Transverse colon (tissue), 4 donors: ENCODE data around the gene MAGEB18. TPM values are rescaled to one million over a fixed set of nuclear protein-coding genes. Genes with fewer than 3 reads are reported as not detected.

Experiments used
- DNase-seq: peaks from one replicate; pipeline ENCODE4 v3.0.0-alpha.2; 2019
- H3K27ac ChIP-seq, 4 donors: fragments of 200-600 bp; sonication (generic); 2 replicates each; pipeline ENCODE4 v1.5.1; 2016 to 2018; ENCODE audit warnings: inconsistent platforms in 4 of 4
- H3K27me3 ChIP-seq: fragments of 200-600 bp; sonication (generic); 2 replicates; pipeline ENCODE4 v1.5.1; 2017; ENCODE audit warnings: inconsistent platforms
- H3K36me3 ChIP-seq, 4 donors: fragments of 200-600 bp; sonication (generic); 2 replicates each; pipeline ENCODE4 v1.5.1; 2017 to 2019; ENCODE audit warnings: inconsistent platforms in 4 of 4
- H3K4me1 ChIP-seq, 4 donors: fragments of 200-600 bp; sonication (generic); 2 replicates each; pipeline ENCODE4 v1.5.1; 2017 to 2020; ENCODE audit warnings: inconsistent platforms in 4 of 4
- H3K4me3 ChIP-seq, 4 donors: fragments of 200-600 bp; sonication (generic); 1 replicate in 1 of 4; 2 replicates in 3 of 4; pipeline versions ENCODE4 v1.5.1 to v1.6.1; 2017 to 2019; ENCODE audit warnings: inconsistent platforms in 4 of 4
- H3K9me3 ChIP-seq, 2 donors: fragments of 200-600 bp; sonication (generic); 2 replicates each; pipeline ENCODE4 v1.5.1; 2017 to 2019; ENCODE audit warnings: inconsistent platforms in 2 of 2
- EP300 ChIP-seq: sonication (generic); formaldehyde crosslinking; IDR thresholded peaks from one replicate; pipeline ENCODE4 v1.6.1; 2017; ENCODE audit warnings: antibody characterized with exemption, low read depth
- POLR2A ChIP-seq: fragments of 450-650 bp; IDR thresholded peaks from one replicate; pipeline ENCODE4 v1.6.1; 2016; ENCODE audit warnings: antibody characterized with exemption, mild to moderate bottlenecking, moderate library complexity
- POLR2AphosphoS5 ChIP-seq, 3 donors: sonication (generic); formaldehyde crosslinking; IDR thresholded peaks; one replicate each; pipeline ENCODE4 v1.6.1; 2016; ENCODE audit warnings: antibody characterized with exemption in 3 of 3
- WGBS, 2 donors: methylation state at CpG; one replicate each; pipeline ENCODE4 v1.1.5; 2018; ENCODE audit warnings: low coverage in 1 of 2; 5-methylcytosine and 5-hydroxymethylcytosine counted together
- in situ Hi-C, 4 donors: fragments of 200-750 bp; cut with MboI; loops; one replicate each; pipeline versions ENCODE4 v1.15.0 to v1.15.1; 2017; ENCODE audit warnings: low sequenced_read_pairs in 3 of 4, low pct_ligation_motif_present in 1 of 4, low pct_unique_long_range_greater_than_20kb in 1 of 4
- intact Hi-C: fragments of 100-400 bp; cut with DNase I; formaldehyde crosslinking; loops from one replicate; pipeline ENCODE4 v1.15.1; 2023; ENCODE audit warnings: low total_unique reads
- total RNA-seq, 4 donors: library from RNA; depleted of rRNA; stranded (reverse); fragments of >200 nt; gene quantifications; one replicate each; pipeline ENCODE4 v1.1.0, GENCODE V29; 2016
- TF ChIP-seq, protein P1 (sequence below), 5 experiments: fragments of 200-600 bp in 3 of 5; fragments of 450-650 bp in 2 of 5; sonication (generic) in 3 of 5; IDR thresholded peaks; 1 replicate in 2 of 5; 2 replicates in 3 of 5; pipeline ENCODE4 v1.5.1; 2016 to 2017; ENCODE audit warnings: antibody characterized with exemption in 5 of 5, inconsistent platforms in 3 of 5, mild to moderate bottlenecking in 2 of 5, moderate library complexity in 1 of 5

MAGEB18 gene
- not detected for total RNA-seq

DNA sequence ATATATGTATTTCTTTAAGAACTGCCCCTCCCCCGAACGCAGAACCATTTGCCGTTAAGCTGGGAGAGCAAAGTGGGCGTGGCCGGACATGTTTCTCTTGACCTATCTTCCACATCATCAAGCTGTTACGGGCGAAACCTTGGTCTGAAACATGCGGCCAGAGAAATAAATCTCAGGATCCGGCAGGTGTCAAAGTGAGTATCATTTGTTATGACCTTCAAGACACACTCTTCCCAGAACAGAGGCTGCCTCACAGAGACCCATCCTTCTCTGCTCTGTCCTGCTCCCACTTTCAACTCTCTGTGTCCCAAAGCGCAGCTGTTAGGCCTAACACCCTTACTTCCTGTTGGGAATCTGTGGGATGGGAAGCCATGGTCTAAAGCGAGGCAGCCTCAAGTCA, at the start of gene MAGEB18:
MAGEB18 (plus strand) TSS at position 70 of the 400 bp plus-strand sequence. CDS start 643 bp downstream, outside the sequence.
- Histone ChIP-seq H3K27ac (no peak within 1 kb of the TSS), H3K27me3 (no peaks in the 10 kb centered on the region), H3K9me3 (no peaks in the 10 kb centered on the region), H3K36me3 (no peaks in the 10 kb centered on the region), H3K4me1 (no peaks in the 10 kb centered on the region), H3K4me3 (no peak within 1 kb of the TSS)
- no peak for TF ChIP-seq POLR2A
- no peak for TF ChIP-seq EP300
- TF ChIP-seq POLR2AphosphoS5 (IDR thresholded peaks at IDR 0.05) = no peak
- TF ChIP-seq, protein P1, sequence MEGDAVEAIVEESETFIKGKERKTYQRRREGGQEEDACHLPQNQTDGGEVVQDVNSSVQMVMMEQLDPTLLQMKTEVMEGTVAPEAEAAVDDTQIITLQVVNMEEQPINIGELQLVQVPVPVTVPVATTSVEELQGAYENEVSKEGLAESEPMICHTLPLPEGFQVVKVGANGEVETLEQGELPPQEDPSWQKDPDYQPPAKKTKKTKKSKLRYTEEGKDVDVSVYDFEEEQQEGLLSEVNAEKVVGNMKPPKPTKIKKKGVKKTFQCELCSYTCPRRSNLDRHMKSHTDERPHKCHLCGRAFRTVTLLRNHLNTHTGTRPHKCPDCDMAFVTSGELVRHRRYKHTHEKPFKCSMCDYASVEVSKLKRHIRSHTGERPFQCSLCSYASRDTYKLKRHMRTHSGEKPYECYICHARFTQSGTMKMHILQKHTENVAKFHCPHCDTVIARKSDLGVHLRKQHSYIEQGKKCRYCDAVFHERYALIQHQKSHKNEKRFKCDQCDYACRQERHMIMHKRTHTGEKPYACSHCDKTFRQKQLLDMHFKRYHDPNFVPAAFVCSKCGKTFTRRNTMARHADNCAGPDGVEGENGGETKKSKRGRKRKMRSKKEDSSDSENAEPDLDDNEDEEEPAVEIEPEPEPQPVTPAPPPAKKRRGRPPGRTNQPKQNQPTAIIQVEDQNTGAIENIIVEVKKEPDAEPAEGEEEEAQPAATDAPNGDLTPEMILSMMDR (IDR thresholded peaks at IDR 0.05) = no peak
- WGBS, 2 donors = 86% methylated on average over 11 of the region's 11 CpGs; no CpG with 5 or more reads in 1 of the 2 donors
- DNase-seq = no peak
- in situ Hi-C loops (no loop called here), intact Hi-C loops (no loop called here)

DNA sequence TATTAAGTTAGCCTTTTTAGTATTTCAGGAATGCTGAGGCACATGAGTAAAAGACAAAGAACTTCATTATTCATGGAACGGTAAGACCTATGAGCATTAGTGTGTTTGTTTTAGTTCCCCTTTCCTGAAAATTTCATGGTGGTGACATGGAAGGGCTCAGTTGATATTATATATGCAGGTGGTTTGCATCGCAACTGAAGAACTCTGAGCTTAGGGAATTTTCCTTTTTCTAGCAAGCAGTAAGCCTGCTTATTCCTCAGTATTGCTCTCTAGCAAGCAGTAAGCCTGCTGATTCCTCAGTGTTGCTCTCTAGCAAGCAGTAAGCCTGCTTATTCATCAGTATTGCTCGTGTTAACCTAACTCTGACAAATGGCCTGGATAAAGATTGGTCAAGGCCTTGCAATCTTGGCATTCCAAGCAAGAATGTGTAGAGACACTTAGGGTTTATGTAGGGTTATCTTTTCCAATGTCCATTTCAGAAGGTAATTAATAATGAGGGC, 37.7 kb upstream of the MAGEB18 start:
- 64 to 86% methylated on average over 1 to 3 of the region's 3 CpGs for WGBS, 2 donors
- intact Hi-C loops = no loop called here
- H3K4me1 ChIP-seq = no peaks in the 10 kb centered on the region
- H3K27me3 ChIP-seq = no peaks in the 10 kb centered on the region
- no peaks in the 10 kb centered on the region for H3K9me3 ChIP-seq
- H3K36me3 ChIP-seq = no peaks in the 10 kb centered on the region
- DNase-seq = no peak
- in situ Hi-C loops = no loop called here
- TF ChIP-seq EP300 = no peak
- TF ChIP-seq, protein P1 (IDR thresholded peaks at IDR 0.05) = no peak
- no peak overlapping the region for H3K27ac ChIP-seq
- no peak overlapping the region for H3K4me3 ChIP-seq

- no peak for TF ChIP-seq POLR2AphosphoS5 (IDR thresholded peaks at IDR 0.05)
- TF ChIP-seq EP300 = no peak
- TF ChIP-seq POLR2A = no peak
- TF ChIP-seq, protein P1 (IDR thresholded peaks at IDR 0.05) = no peak
- no peaks in the 10 kb centered on the region for H3K4me1 ChIP-seq
- H3K27ac ChIP-seq = no peak overlapping the region
- H3K36me3 ChIP-seq = no peaks in the 10 kb centered on the region
- H3K9me3 ChIP-seq = no peaks in the 10 kb centered on the region
- intact Hi-C loops (no loop called here), in situ Hi-C loops (no loop called here)
- WGBS, 2 donors = 79% methylated on average over 1 of the region's 1 CpG; no CpG with 5 or more reads in 1 of the 2 donors
- no peaks in the 10 kb centered on the region for H3K27me3 ChIP-seq
- no peak for DNase-seq
- H3K4me3 ChIP-seq = no peak overlapping the region
Measured at GRCh38 chrX:26109142-26109541, 29.0 kb upstream of the MAGEB18 start.

GRCh38 chrX:26146024-26146423, 7.9 kb downstream of the MAGEB18 start:
- intact Hi-C loops = no loop called here
- TF ChIP-seq POLR2A (no peak), POLR2AphosphoS5 (IDR thresholded peaks at IDR 0.05) (no peak), EP300 (no peak)
- TF ChIP-seq, protein P1 (IDR thresholded peaks at IDR 0.05) = no peak
- Histone ChIP-seq H3K27me3 (no peaks in the 10 kb centered on the region), H3K36me3 (no peaks in the 10 kb centered on the region), H3K4me1 (no peaks in the 10 kb centered on the region), H3K9me3 (no peaks in the 10 kb centered on the region), H3K4me3 (no peak overlapping the region), H3K27ac (no peak overlapping the region)
- no peak for DNase-seq
- in situ Hi-C loops = no loop called here
- WGBS, 2 donors = 24% methylated on average over 2 of the region's 2 CpGs; no CpG with 5 or more reads in 1 of the 2 donors
